Mesothelial cell of epicardium (in vitro differentiated cells): ENCODE data around the gene NEK6. TPM values are rescaled to one million over a fixed set of nuclear protein-coding genes. Genes with fewer than 3 reads are reported as not detected.

Experiments
- DNase-seq, 2 experiments: peaks; one replicate each; pipeline ENCODE4 v3.0.0; 2021; ENCODE audit warnings: low spot score in 2 of 2; ENCODE audit not compliant: unreplicated experiment in 2 of 2
- H3K27ac Mint-ChIP-seq: 2 replicates; pipeline ENCODE4 v1.8.0; 2021; ENCODE audit warnings: mixed read lengths
- H3K27me3 Mint-ChIP-seq: 2 replicates; pipeline ENCODE4 v1.8.0; 2021; ENCODE audit warnings: low read depth, mixed read lengths
- H3K36me3 Mint-ChIP-seq: 2 replicates; pipeline ENCODE4 v1.8.0; 2021; ENCODE audit warnings: mixed read lengths
- H3K4me1 Mint-ChIP-seq: 2 replicates; pipeline ENCODE4 v1.8.0; 2021; ENCODE audit warnings: mixed read lengths
- H3K4me3 Mint-ChIP-seq: 2 replicates; pipeline ENCODE4 v1.8.0; 2021; ENCODE audit warnings: mild to moderate bottlenecking, moderate library complexity, mixed read lengths
- H3K9me3 Mint-ChIP-seq: 2 replicates; pipeline ENCODE4 v1.8.0; 2021; ENCODE audit warnings: mixed read lengths
- CTCF ChIP-seq: fragments of 200-600 bp; sonication (generic); IDR thresholded peaks from one replicate; pipeline ENCODE4 v1.5.0; 2021; ENCODE audit warnings: antibody characterized with exemption; ENCODE audit not compliant: unreplicated experiment
- total RNA-seq: library from RNA; stranded (reverse); gene quantifications from 3 replicates; pipeline ENCODE4 v1.2.1, GENCODE V29; 2021

Gene NEK6
- total RNA-seq, 1 donor from 2014 or later = 42.9 TPM

GRCh38 chr9:124292696-124293593 lies 35.2 kb downstream of the NEK6 start:
- Mint-ChIP-seq H3K4me3 (no peak overlapping the region), H3K4me1 (peaks cover 31% of the 10 kb centered on the region), H3K36me3 (no peaks in the 10 kb centered on the region), H3K27ac (peak overlapping the region; percentile 25), H3K9me3 (no peaks in the 10 kb centered on the region), H3K27me3 (no peaks in the 10 kb centered on the region)
- no peak for TF ChIP-seq CTCF
- no peak for DNase-seq

DNA sequence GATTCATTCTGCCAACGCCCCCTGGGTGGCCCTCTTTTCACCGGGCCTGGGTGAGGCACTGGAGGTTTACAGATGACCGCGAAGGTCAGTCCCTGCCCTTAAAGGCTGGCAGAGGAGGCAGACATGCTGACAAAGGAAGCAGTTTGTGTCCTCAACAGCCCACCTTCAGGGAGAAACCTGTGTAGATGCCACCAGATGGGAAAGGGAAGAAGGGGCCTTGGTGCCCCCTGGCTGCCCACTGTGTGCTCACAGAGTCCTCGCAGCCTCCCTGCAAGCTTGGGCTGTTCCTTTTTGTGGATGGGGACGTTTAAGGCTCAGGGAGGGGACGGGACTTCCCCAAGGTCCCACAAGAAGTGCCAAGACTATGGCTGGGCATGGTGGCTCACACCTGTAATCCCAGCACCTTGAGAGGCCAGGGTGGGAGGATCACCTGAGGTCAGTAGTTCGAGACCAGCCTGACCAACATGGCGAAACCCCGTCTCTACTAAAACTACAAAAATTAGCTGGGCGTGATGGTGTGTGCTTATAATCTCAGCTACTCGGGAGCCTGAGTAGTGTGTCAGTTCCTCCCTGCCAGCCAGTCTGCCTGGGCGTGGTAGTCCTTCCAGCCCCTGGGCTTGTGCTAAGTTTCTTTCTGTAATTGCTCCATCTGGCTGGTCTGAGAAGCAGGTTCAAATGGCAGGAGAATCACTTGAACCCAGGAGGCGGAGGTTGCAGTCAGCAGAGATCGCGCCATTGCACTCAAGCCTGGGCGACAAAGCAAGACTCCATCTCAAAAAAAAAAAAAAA lies 36.2 kb downstream of the NEK6 start:
- Mint-ChIP-seq H3K27ac (no peak overlapping the region), H3K4me3 (no peak overlapping the region), H3K4me1 (peaks cover 31% of the 10 kb centered on the region), H3K36me3 (no peaks in the 10 kb centered on the region), H3K9me3 (no peaks in the 10 kb centered on the region), H3K27me3 (no peaks in the 10 kb centered on the region)
- TF ChIP-seq CTCF = no peak
- DNase-seq = no peak

- H3K27me3 Mint-ChIP-seq = no peaks in the 10 kb centered on the region
- no peak overlapping the region for H3K4me3 Mint-ChIP-seq
- DNase-seq = no peak
- H3K27ac Mint-ChIP-seq = no peak overlapping the region
- peaks cover 38% of the 10 kb centered on the region for H3K4me1 Mint-ChIP-seq
- TF ChIP-seq CTCF = no peak
- H3K9me3 Mint-ChIP-seq = no peaks in the 10 kb centered on the region
- no peaks in the 10 kb centered on the region for H3K36me3 Mint-ChIP-seq
These were observed 37.5 kb downstream of the NEK6 start for GRCh38 chr9:124295159-124295794.

- Mint-ChIP-seq H3K4me3 (no peak overlapping the region), H3K36me3 (no peaks in the 10 kb centered on the region), H3K4me1 (peaks cover 40% of the 10 kb centered on the region), H3K27me3 (no peaks in the 10 kb centered on the region), H3K27ac (peak overlapping the region; percentile 12), H3K9me3 (no peaks in the 10 kb centered on the region)
- TF ChIP-seq CTCF = no peak
- no peak for DNase-seq
These were observed 38.3 kb downstream of the NEK6 start for GRCh38 chr9:124296094-124296493.

- peak overlapping the region; percentile 56 for H3K27ac Mint-ChIP-seq
These were observed 39.2 kb downstream of the NEK6 start for GRCh38 chr9:124296796-124297550.

More at GRCh38 chr9:124296796-124297550, 39.2 kb downstream of the NEK6 start:
- H3K4me3 Mint-ChIP-seq = no peak overlapping the region
- H3K9me3 Mint-ChIP-seq = no peaks in the 10 kb centered on the region
- no peaks in the 10 kb centered on the region for H3K27me3 Mint-ChIP-seq
- no peak for TF ChIP-seq CTCF
- no peak for DNase-seq
- no peaks in the 10 kb centered on the region for H3K36me3 Mint-ChIP-seq
- H3K4me1 Mint-ChIP-seq = peaks cover 40% of the 10 kb centered on the region
